ENCODE data around the gene SLC9A9.

DNA sequence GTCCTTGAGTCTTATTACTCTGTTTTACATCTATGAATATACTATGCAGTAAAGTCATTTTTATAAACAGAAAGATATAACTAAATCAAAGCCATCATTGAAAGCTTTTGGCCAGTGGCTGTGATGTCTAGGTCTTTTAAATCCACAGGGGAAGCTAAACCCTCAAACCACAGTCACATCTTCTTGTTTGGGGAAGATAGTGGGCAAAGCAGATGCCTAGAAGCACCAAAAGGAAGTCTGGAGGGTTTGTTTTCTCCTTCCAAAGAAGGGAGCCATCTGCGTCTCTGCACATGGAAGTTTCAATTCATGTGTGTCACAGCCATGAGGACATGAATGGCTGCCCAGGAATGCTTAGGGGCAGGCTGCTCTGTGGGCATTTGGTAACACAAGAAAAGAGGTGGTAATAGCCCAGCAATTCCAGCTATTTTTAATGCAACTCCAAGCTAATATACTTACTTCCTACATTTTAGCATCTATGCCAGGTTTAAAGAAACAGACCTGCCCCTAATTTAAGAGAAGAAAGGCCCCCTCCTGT is 322.2 kb downstream of the SLC9A9 start:
- TF ChIP-seq, protein P1, sequence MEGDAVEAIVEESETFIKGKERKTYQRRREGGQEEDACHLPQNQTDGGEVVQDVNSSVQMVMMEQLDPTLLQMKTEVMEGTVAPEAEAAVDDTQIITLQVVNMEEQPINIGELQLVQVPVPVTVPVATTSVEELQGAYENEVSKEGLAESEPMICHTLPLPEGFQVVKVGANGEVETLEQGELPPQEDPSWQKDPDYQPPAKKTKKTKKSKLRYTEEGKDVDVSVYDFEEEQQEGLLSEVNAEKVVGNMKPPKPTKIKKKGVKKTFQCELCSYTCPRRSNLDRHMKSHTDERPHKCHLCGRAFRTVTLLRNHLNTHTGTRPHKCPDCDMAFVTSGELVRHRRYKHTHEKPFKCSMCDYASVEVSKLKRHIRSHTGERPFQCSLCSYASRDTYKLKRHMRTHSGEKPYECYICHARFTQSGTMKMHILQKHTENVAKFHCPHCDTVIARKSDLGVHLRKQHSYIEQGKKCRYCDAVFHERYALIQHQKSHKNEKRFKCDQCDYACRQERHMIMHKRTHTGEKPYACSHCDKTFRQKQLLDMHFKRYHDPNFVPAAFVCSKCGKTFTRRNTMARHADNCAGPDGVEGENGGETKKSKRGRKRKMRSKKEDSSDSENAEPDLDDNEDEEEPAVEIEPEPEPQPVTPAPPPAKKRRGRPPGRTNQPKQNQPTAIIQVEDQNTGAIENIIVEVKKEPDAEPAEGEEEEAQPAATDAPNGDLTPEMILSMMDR (IDR thresholded peaks at IDR 0.05 in 8 of 11, conservative IDR thresholded peaks at IDR 0.05 in 3 of 11): no peak
- TF ChIP-seq POLR2A (IDR thresholded peaks at IDR 0.05): no peak
